ENCODE data around the gene FAM151B.
"Not testable (repeated sequence)": the region's sequence is repeated elsewhere in the genome, so short reads cannot be mapped to it uniquely, and the experiment has no call there.

FAM151B gene

DNA sequence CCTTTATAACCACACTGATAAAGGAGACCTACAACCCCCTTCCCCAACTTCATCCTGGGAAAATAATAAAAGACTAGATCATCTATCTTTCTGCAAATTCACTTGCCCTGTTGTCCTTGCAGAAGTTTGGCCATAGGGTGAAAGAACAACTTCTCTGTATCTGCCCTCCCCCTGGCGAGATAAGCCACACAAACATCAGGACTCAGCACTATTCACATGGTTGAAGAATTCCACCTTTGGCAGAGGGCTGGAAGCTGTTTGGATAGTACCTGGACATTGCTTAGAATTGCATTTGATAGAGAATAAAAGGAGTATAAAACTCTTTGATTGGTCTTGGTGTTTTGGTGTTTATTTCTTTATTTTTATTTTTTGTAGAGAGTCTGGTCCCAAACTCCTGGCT is 16.9 kb downstream of the FAM151B start:
- no peak for FAIRE-seq

GRCh38 chr5:80507663-80508062 is 19.8 kb downstream of the FAM151B start:
- FAIRE-seq: no peak

- FAIRE-seq: no peak
Measured at GRCh38 chr5:80508844-80509243, 20.9 kb downstream of the FAM151B start.

DNA sequence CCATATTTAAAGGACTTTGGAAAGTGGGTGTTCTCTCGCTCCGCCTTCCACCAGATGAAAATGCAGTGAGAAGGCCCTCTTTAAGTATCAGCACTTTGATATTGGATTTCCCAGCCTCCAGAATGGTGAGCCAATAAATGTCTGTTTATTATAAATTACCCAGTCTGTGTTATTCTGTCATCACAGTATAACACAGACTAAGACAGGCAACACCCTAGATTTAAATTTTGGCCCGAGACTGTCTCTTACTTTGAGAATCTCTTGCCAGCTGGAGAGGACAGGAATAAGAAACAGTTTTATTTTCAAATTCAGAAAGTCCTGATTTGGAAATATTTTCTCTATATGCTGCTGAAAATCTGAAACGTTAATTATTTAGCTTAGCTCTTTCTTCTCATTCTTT is 21.5 kb downstream of the FAM151B start:
- no peak for FAIRE-seq

DNA sequence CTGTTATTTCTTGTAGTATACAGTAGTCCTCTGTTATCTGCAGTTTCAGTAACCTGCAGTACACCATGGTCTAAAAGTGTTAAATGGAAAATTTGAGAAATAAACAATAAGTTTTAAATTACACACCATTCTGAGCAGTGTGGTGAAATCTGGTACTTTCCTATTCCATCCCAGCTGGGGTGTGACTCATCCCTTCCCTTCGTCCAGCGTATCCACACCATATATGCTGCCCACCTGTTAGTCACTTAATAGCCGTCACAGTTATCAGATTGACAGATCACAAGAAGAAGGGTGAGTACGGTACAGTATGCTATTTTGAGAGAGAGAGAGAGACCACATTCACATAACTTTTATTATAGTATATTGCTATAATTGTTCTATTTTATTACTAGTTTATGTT is 28.9 kb downstream of the FAM151B start:
- no peak for FAIRE-seq

DNA sequence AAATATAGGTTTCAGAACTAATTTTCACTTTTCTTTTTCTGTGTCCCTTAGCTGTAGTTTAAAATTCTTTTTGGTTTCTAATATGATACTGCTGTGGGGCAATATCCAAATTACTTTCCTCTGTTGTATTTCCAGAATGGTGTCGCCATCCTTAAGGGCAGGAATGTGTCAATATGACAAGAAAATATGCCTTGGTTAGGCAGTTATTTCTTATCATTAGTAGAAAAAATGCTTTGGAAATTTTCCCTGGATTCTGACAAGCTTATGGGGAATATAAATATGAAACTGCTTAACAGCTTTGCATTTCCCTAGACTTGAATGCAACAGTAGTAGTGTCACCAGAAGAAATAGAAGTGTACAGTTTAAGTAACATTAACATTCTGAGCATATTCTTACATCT is 52.8 kb downstream of the FAM151B start:
- FAIRE-seq: no peak

DNA sequence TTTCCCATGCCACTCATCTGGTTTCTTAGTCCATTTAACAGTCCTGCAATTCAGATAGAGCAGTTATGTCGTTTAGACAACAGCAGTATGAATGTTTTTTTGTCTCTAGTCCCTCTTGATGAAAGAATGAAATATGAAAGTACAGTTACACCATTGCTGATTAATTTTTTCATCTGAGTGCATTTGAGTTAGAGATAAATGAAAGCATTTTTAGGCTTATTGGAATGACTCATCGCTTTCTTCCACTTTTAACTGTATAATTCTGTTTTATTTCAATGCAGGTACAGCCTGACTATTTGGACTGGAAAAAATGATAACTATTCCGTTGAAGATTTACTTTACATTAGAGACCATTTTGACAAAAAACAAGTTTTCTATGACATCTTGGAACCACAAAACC is 53.5 kb downstream of the FAM151B start:
- FAIRE-seq: no peak

DNA sequence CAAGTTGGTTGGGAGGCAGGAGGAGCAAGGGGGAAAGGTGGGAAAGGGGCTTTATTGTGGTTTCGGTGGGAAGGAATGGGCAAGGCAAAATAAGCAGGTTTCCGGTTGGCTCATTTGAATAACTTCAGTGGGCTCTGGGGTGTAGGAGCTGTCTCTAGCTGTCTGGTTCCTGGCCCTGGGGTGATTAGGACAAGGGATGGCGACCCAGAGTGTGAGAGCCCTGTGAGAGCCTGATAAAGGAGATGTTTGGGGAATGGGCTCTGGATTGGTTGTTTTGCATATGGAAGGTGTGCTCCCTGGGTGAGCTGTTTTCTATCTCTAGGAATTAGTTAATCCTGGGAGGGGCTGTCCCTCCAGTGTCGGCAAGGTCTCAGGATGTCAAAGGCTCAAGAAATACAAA is 66.7 kb downstream of the FAM151B start:
- no peak for FAIRE-seq

GRCh38 chr5:80555099-80555498 is 67.2 kb downstream of the FAM151B start:
- FAIRE-seq: no peak

DNA sequence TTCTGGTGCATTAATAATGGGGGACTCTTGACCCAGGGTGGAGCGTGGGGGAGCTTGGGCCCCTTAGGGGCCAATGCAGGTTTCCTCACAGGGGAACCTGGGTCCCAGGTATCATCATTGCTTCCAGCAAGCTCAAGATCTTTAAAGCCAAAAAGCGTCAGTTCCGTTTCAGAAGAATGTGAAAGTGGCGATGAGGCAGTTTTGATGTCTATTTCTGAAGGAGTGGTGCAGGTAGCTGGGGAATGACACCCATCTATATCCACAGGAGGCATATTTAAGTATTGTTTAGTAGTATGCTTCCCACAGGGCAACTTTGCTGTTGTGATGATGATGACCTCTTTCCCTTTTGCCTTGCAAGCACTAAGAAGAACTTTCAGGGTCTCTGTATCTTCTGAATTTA is 71.3 kb downstream of the FAM151B start:
- FAIRE-seq: no peak

GRCh38 chr5:80565330-80565729 is 77.4 kb downstream of the FAM151B start:
- FAIRE-seq: no peak

DNA sequence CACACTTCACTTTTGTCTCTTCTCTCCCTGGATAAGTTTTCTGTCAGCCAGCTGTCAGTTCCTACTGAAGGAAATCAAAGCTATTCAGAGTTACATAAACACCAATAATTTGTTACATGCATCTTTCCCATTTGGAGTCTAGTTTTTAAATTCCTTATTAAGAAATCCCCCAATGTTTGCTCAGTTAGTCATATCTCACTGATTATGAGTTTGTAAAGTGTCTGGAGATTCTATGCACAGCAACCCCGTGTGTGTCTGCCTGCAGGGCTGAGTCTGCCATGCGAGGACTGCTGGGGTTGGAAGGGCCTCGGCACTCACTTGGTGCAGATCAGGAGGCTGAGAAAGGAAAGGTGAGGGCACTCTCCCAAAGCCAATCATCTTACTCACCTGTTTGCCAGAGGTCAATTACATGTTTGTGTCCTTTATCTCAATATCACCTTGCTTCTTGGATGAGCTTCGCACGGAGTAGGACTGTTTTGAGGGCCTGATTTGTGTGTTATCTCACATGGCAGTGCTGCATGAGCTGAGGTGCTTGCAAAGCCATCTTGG is 78.9 kb downstream of the FAM151B start:
- FAIRE-seq: no peak

DNA sequence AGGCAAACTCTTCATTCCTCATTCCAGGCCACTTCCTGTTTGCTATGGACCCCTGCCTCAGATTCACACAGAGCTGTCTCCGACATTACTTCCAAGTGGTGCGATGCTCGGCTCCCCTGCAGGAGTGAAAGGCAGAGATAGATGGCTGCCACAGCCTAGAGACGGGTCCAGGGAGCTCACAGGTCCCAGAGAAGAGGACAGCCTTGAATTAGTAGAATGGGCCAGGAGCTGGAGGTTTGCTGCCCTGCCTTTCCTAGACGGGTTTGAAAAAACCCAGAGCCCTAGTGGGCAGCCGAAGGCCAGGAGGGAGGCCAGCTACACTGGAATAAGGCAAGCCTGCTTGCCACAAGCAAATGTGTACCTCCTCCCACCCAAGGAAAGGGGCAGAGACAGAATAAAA is 80.4 kb downstream of the FAM151B start:
- no peak for FAIRE-seq

DNA sequence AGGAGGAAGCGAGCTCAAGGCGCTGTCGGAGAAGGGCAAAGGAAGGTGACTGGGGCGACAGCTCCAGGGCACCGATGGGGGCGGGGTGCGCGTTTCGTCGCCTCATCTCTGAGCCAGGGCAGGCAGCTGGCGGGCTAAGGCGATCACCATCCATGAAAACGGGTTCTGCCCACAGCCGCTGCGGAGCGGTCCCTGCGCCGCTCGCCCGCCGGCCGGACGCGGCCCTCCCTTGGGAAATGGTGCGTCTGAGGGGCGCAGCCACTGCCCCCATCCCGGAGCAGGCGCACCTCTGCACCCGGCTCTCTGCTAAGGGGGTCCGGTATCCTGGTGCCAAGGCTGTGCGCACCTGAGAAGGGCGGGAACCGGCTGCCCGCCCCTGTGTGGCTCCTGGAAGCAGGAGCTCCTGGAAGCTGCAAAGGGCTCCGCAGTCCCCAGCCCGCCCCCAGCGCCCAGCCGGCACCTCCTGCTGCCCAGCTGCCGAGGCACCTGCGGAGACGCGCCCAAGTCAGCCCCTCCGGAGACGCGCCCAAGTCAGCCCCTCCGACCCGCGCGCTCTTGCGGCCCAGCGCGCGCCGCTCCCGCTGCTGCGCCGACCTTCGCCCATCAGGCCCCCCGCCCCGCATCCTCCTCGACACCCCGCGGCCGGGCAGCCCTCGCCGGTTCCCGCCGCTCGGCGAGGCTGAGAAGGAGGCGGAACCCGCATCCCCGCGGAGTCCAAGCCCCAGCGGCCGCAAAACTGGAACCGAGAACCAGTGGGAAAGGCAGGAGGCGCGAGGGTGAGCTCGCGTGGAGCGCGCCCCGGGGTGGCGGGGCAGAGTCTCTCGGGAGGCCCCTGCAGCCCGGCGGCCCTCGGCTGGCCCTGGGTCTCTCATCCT is 81.4 kb downstream of the FAM151B start:
- FAIRE-seq: no peak

GRCh38 chr5:80569961-80570786 is 82.3 kb downstream of the FAM151B start, which contains the start of gene ANKRD34B:
Gene ANKRD34B, minus strand, starts transcription at chr5:80570280. Its CDS starts 10,261 bp downstream, at chr5:80560019.
- no peak for FAIRE-seq

- no peak for FAIRE-seq
Measured at GRCh38 chr5:80573062-80573461, 85.2 kb downstream of the FAM151B start.

- no peak for FAIRE-seq
Measured at GRCh38 chr5:80576383-80576782, 88.5 kb downstream of the FAM151B start.

DNA sequence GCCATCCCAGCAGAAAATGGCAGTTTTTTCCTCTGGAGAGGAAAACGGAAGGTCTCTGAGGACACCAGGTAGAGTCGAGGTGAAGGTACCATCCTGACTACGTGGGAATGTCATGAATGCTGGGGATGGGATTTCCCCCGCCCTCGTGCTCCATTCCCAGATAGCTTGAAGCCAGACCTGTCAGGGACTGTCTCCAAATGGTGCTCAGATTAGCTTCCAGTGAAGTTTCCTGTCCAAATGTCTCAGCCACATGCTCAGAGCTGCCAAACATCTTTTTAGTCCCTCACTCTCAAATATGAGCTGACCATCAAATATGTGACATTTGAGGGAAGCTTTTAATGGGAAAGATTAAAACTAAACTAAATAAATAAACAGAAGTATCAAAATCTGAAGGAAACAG is 89.8 kb downstream of the FAM151B start:
- FAIRE-seq: no peak

DNA sequence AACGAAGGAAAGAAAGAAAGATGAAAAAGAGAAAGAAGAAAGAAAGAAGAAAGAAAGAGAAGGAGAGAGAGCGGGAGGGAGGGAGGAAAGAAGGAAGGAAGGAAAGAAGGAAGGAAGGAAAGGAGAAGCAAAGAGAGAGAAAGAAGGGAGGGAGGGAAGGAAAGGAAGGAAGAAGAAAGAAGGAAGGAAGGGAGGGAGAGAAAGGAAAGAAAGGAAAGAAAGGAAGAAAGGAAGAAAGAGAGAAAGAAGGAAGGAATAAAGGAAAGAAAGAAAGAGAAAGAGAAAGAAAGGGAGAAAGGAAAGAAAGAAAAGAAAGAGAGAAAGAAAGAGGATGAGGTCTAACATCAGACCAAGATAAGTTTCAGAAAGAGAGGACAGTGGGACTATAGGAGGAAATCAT is 91.2 kb downstream of the FAM151B start:
- FAIRE-seq: no peak

DNA sequence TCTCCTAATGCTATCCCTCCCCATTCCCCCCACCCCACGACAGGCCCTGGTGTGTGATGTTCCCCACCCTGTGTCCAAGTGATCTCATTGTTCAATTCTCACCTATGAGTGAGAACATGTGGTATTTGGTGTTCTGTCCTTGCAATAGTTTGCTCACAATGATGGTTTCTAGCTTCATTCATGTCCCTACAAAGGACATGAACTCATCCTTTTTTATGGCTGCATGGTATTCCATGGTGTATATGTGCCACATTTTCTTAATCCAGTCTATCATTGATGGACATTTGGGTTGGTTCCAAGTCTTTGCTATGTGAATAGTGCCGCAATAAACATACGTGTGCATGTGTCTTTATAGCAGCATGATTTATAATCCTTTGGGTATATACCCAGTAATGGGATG is 92.4 kb downstream of the FAM151B start:
- not testable (repeated sequence) for FAIRE-seq

GRCh38 chr5:80584770-80585169 is 96.9 kb downstream of the FAM151B start:
- no peak for FAIRE-seq

DNA sequence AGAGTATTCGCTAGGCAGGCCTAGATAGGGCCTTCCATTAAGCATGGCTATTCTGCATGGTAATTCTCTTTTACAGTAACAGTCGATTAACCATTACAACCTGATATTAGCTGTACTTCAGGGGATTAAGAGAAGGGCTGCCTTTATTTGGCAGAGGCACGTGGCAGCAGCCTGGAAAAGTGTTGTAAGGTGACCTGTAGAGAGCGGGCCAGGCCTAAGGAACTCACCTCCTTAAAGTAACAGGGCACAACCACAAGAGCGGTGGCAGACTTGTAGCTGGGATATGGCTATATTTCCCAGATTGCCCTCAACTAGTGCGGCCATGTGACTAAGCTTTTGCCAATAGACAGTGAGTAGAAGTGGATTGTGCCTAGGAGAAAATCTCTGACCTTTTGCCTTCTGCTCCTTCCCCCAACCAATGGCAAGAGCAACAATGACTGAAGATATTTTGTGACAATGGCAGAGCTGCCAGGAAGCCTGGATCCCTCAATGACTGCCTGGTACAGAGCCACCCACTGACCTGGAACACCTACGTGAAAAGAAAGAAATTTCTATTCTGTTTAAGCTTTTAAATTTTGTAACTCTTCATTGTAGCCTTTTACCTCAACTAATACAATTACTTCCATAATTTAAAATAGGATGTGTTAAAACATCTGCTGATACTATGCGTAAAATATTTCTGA is 101.1 kb downstream of the FAM151B start:
- FAIRE-seq: no peak

DNA sequence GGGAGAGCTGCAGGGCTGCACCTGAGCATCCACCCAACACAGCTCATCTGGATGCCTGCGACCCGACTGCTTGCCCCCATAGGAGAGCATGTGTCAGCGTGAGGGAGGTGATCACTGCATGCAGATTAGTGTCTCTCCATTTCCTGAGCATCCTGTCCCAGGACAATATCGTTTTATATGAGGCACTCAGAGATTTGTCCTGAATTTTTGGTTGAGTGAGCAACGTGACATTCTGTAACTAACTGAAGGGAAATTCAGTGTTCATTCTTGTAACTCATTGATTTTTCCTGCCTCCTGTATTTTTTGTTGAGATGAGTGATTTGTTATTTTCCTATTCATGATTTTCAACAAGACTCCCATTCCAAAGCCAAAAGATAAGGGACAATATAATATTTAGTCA is 102.9 kb downstream of the FAM151B start:
- no peak for FAIRE-seq
